Nephron progenitor cell (in vitro differentiated cells): ENCODE measurements around the gene CFAP61.

ENCODE experiments used
- DNase-seq: peaks from one replicate; pipeline ENCODE4 v3.0.0; 2021
- H3K27ac Mint-ChIP-seq: 2 replicates; pipeline ENCODE4 v1.8.0; 2021; ENCODE audit warnings: mild to moderate bottlenecking, moderate library complexity, mixed read lengths
- H3K27me3 Mint-ChIP-seq: 2 replicates; pipeline ENCODE4 v1.8.0; 2021; ENCODE audit warnings: mild to moderate bottlenecking, low read depth, mixed read lengths; ENCODE audit not compliant: poor library complexity
- H3K36me3 Mint-ChIP-seq: 2 replicates; pipeline ENCODE4 v1.8.0; 2021; ENCODE audit warnings: low read depth, mixed read lengths
- H3K4me1 Mint-ChIP-seq: 2 replicates; pipeline ENCODE4 v1.8.0; 2021; ENCODE audit warnings: mixed read lengths
- H3K4me3 Mint-ChIP-seq: 2 replicates; pipeline ENCODE4 v1.8.0; 2021; ENCODE audit warnings: mild to moderate bottlenecking, moderate library complexity, mixed read lengths
- H3K9me3 Mint-ChIP-seq: 2 replicates; pipeline ENCODE4 v1.8.0; 2021; ENCODE audit warnings: mild to moderate bottlenecking, moderate library complexity, mixed read lengths
- TF ChIP-seq, protein P1 (sequence below): fragments of 200-600 bp; sonication (generic); IDR thresholded peaks from 2 replicates; pipeline ENCODE4 v1.5.0; 2021; ENCODE audit warnings: antibody characterized with exemption

The CFAP61 gene

DNA sequence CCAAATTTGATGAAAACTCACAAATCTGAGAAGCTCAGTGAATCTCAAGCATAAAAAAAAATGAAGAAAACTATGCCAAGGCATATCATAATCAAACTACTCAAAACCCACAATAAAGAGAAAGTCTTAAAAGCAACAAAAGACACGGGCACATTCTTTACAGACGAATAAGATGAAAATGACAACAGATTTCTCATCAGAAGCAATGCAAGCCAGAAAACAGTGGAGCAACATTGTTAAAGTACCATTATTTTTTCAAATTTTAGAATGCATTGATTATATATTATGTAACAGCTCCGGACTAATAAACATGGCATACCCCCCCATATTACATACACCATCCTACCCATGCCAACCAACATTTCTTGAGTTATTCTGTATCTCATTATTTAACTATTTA lies 260.2 kb downstream of the CFAP61 start:
- peaks cover 8% of the 10 kb centered on the region for H3K4me1 Mint-ChIP-seq
- no peak overlapping the region for H3K27ac Mint-ChIP-seq
- TF ChIP-seq, protein P1, sequence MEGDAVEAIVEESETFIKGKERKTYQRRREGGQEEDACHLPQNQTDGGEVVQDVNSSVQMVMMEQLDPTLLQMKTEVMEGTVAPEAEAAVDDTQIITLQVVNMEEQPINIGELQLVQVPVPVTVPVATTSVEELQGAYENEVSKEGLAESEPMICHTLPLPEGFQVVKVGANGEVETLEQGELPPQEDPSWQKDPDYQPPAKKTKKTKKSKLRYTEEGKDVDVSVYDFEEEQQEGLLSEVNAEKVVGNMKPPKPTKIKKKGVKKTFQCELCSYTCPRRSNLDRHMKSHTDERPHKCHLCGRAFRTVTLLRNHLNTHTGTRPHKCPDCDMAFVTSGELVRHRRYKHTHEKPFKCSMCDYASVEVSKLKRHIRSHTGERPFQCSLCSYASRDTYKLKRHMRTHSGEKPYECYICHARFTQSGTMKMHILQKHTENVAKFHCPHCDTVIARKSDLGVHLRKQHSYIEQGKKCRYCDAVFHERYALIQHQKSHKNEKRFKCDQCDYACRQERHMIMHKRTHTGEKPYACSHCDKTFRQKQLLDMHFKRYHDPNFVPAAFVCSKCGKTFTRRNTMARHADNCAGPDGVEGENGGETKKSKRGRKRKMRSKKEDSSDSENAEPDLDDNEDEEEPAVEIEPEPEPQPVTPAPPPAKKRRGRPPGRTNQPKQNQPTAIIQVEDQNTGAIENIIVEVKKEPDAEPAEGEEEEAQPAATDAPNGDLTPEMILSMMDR, result no peak
- H3K27me3 Mint-ChIP-seq, result no peaks in the 10 kb centered on the region
- H3K36me3 Mint-ChIP-seq, result no peaks in the 10 kb centered on the region
- no peak overlapping the region for H3K4me3 Mint-ChIP-seq
- no peak for DNase-seq
- peaks cover 19% of the 10 kb centered on the region for H3K9me3 Mint-ChIP-seq

DNA sequence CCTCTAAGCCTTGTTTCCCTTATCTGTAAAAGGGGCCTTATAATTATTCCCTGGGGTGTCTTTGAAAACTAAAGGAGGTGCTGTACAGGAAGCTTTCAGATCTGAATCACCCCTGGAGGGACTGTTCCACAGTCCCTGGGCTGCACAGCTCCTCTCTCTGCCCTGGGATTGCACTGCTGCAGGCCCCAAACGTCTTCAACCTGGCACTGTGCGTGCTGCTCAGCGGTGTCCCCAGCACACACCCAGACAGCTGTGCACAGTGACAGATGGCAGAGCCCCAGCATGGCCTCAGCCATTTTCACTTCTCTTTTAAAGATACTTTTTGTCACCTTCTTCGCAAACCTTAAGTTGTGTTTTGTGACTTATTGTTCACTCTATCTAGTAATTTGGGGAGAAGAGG lies 264.9 kb downstream of the CFAP61 start:
- peaks cover 22% of the 10 kb centered on the region for H3K9me3 Mint-ChIP-seq

DNA sequence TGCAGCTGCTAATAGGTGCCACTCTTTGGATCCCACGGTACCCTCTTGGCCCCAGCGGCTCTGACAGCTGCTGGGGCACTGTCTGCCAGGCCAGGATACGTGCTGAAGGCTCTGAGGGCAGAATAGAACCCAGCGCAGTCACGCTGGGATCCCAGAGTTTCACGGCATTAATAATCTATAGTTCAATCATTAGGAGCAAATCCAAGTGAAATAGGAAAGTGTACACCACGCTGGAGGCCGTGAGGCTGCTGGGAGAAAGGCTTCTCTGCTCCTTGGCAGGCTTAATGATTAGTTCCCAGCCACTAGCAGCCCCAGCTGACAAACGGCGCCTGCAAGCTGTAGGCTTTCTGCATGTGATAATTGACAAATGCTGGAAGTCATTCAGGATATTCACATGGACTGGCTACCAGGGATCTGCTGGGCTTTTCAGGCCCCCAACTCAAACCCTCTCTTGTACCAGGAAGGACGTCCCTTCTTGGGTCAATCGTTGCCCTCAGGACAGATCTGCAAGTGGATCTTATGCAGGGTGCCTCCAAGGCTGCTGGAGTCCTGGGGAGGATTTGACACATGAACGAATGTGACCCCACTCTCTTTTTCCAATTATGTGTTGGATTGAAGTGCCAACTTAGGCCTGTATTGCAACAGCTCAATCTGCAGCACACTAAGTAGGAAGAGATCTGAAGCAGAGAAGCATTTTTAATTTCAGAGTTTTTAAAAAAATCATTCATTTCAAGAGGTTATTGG lies 265.5 kb downstream of the CFAP61 start:
- H3K4me3 Mint-ChIP-seq, result no peak overlapping the region
- DNase-seq, result no peak
- no peaks in the 10 kb centered on the region for H3K36me3 Mint-ChIP-seq
- peaks cover 16% of the 10 kb centered on the region for H3K9me3 Mint-ChIP-seq
- TF ChIP-seq, protein P1, result no peak
- H3K27me3 Mint-ChIP-seq, result peaks cover 9% of the 10 kb centered on the region
- H3K4me1 Mint-ChIP-seq, result peaks cover 4% of the 10 kb centered on the region
- H3K27ac Mint-ChIP-seq, result no peak overlapping the region

More for the DNA sequence above, 264.9 kb downstream of the CFAP61 start:
- Mint-ChIP-seq H3K4me3 (no peak overlapping the region), H3K36me3 (no peaks in the 10 kb centered on the region), H3K4me1 (peaks cover 4% of the 10 kb centered on the region), H3K27me3 (peaks cover 9% of the 10 kb centered on the region), H3K27ac (no peak overlapping the region)
- TF ChIP-seq, protein P1, result no peak
- DNase-seq, result no peak

DNA sequence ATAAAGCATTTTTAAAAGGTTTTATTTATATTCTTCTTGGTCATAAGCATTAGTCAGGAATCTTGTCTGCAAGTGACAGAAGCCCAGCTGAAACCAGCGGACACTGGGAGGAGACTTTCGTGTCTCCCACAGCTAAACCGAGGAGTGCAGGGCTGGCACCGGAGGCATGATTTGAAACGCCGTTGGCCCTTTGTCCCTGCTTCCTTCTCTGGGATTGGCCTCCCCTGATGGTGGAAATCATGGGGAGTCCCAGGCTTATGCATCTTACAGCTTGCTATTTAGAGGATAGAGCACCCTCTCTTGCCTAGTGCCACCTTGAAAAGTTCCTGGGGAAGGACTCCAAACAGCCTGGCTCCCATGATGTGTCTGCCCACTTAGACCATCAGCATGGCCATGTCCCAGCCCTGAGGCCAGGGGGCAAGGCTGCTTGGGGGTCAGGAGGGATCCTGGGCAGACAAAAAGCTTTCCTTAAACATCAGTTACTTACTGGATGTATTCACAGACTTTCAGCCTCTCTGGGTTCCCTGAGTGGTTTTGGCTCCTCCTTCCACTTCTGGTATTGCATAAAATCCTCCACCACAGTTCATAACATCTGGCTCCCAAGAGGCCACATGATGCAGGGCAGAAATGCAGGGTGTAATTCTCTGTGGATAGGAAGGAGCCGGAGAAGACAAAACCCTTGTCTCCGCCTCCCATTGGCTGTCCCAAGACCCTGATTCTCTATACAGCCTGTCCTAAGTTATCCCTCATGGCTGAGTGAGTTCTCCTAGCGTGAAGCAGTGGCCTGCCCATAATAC lies 266.2 kb downstream of the CFAP61 start:
- TF ChIP-seq, protein P1, result no peak
- no peak for DNase-seq
- Mint-ChIP-seq H3K9me3 (peaks cover 9% of the 10 kb centered on the region), H3K4me1 (peaks cover 4% of the 10 kb centered on the region), H3K4me3 (no peak overlapping the region), H3K36me3 (no peaks in the 10 kb centered on the region), H3K27me3 (peaks cover 9% of the 10 kb centered on the region), H3K27ac (no peak overlapping the region)

DNA sequence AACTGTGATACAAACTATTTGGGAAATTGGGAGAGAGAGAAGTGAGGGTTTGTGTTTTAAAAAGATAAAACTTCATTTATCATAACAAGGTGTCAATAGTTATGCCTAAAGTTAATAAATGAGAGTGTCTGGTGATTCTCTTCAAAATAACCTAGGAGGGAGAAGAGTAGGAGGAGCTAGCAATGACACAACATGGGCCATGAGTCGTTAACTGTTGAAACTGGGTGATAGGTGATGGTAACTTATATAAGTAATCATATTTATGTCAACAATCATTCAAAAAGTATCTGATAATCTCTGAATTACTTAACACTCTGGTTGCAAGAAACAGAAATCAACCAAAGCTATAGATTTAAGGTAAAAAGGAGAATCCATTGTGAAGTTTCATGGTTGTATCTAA lies 268.8 kb downstream of the CFAP61 start:
- no peaks in the 10 kb centered on the region for H3K36me3 Mint-ChIP-seq
- no peak overlapping the region for H3K4me3 Mint-ChIP-seq
- no peak for DNase-seq
- TF ChIP-seq, protein P1, result no peak
- peaks cover 4% of the 10 kb centered on the region for H3K4me1 Mint-ChIP-seq
- H3K27me3 Mint-ChIP-seq, result peaks cover 16% of the 10 kb centered on the region
- H3K27ac Mint-ChIP-seq, result no peak overlapping the region
- H3K9me3 Mint-ChIP-seq, result peaks cover 5% of the 10 kb centered on the region
